HG03469 (cell line): ENCODE measurements around the gene PAQR7.

Experiments
- ATAC-seq: cut with Tn5 transposase; IDR thresholded peaks from one replicate; pipeline ENCODE4 v1.9.1; 2021; ENCODE audit warnings: mild to moderate bottlenecking, moderate library complexity, moderate number of reproducible peaks; ENCODE audit not compliant: unreplicated experiment

PAQR7 gene

GRCh38 chr1:25874635-25875153, 814 bp downstream of the PAQR7 start:
- no peak for ATAC-seq

GRCh38 chr1:25874209-25874608, 1.3 kb downstream of the PAQR7 start:
- no peak for ATAC-seq

GRCh38 chr1:25873120-25873519, 2.4 kb downstream of the PAQR7 start:
- no peak for ATAC-seq

GRCh38 chr1:25872713-25873112, 2.8 kb downstream of the PAQR7 start:
- ATAC-seq, result no peak

- no peak for ATAC-seq
Measured at GRCh38 chr1:25871704-25872494, 3.6 kb downstream of the PAQR7 start.

GRCh38 chr1:25871086-25871703, 4.3 kb downstream of the PAQR7 start:
- no peak for ATAC-seq

GRCh38 chr1:25870614-25871013, 4.9 kb downstream of the PAQR7 start:
- ATAC-seq, result no peak

GRCh38 chr1:25869909-25870606, 5.5 kb downstream of the PAQR7 start:
- ATAC-seq, result no peak

GRCh38 chr1:25867210-25867991, 8.1 kb downstream of the PAQR7 start:
- no peak for ATAC-seq

- no peak for ATAC-seq
Measured at GRCh38 chr1:25866288-25866687, 9.2 kb downstream of the PAQR7 start.

GRCh38 chr1:25864434-25864833, 11.1 kb downstream of the PAQR7 start:
- no peak for ATAC-seq

- ATAC-seq, result no peak
Measured at GRCh38 chr1:25863486-25864262, 11.8 kb downstream of the PAQR7 start.

GRCh38 chr1:25862785-25863485, 12.6 kb downstream of the PAQR7 start:
- no peak for ATAC-seq

- no peak for ATAC-seq
Measured at GRCh38 chr1:25861316-25862286, 13.9 kb downstream of the PAQR7 start.

GRCh38 chr1:25858906-25859789, 16.4 kb downstream of the PAQR7 start, which contains the start of gene AUNIP:
Gene AUNIP, minus strand, starts transcription at chr1:25859457. Its CDS starts 100 bp downstream, at chr1:25859357.
- no peak for ATAC-seq

- no peak for ATAC-seq
Measured at GRCh38 chr1:25858494-25858893, 17.0 kb downstream of the PAQR7 start.

- no peak for ATAC-seq
Measured at GRCh38 chr1:25856856-25857255, 18.7 kb downstream of the PAQR7 start.
